DND-41 (cell line): ENCODE results near the gene ALDH3B2.

Experiments used
- ATAC-seq: fragments of 200-7000 bp; cut with Tn5 transposase; 3 replicates; pipeline ENCODE4 v1.9.1; 2021; ENCODE audit warnings: low read depth; ENCODE audit not compliant: insufficient read depth
- DNase-seq: peaks from one replicate; pipeline ENCODE4 v3.0.0-alpha.2; 2020
- H2AFZ ChIP-seq: 2 replicates; pipeline ENCODE4 v1.6.0; 2012; ENCODE audit warnings: low read depth, low read length
- H3K27ac ChIP-seq: 2 replicates; pipeline ENCODE4 v1.5.1; 2012; ENCODE audit warnings: low read length, inconsistent platforms
- H3K27me3 ChIP-seq: fragments of 200-600 bp; sonication (generic); 2 replicates; pipeline ENCODE4 v1.6.0; 2012; ENCODE audit warnings: low read length, mild to moderate bottlenecking, inconsistent platforms; ENCODE audit not compliant: insufficient read depth, poor library complexity
- H3K36me3 ChIP-seq: 2 replicates; pipeline ENCODE4 v1.5.1; 2012; ENCODE audit warnings: low read length, inconsistent platforms; ENCODE audit not compliant: insufficient read depth
- H3K4me1 ChIP-seq: 2 replicates; pipeline ENCODE4 v1.5.1; 2012; ENCODE audit warnings: mild to moderate bottlenecking, low read length; ENCODE audit not compliant: insufficient read depth
- H3K4me2 ChIP-seq: 2 replicates; pipeline ENCODE4 v1.6.0; 2012; ENCODE audit warnings: mild to moderate bottlenecking, moderate library complexity, low read length, inconsistent platforms; ENCODE audit not compliant: insufficient read depth
- H3K4me3 ChIP-seq, 2 experiments: fragments of 200-600 bp in 1 of 2; shearing (Covaris generic) in 1 of 2; 2 replicates each; pipeline ENCODE4 v1.5.1; 2012 to 2016; ENCODE audit warnings: inconsistent platforms in 2 of 2, low read length in 2 of 2, mild to moderate bottlenecking in 2 of 2, low read depth in 1 of 2, moderate library complexity in 1 of 2
- H3K79me2 ChIP-seq: 2 replicates; pipeline ENCODE4 v1.6.0; 2012; ENCODE audit warnings: low read length, inconsistent platforms; ENCODE audit not compliant: insufficient read depth
- H3K9ac ChIP-seq: 2 replicates; pipeline ENCODE4 v1.6.0; 2012; ENCODE audit warnings: low read depth, mild to moderate bottlenecking, inconsistent platforms, low read length, moderate library complexity
- H3K9me3 ChIP-seq: 2 replicates; pipeline ENCODE4 v1.5.1; 2012; ENCODE audit warnings: low read length, moderate library complexity, mild to moderate bottlenecking, inconsistent platforms; ENCODE audit not compliant: insufficient read depth, severe bottlenecking
- H4K20me1 ChIP-seq: 2 replicates; pipeline ENCODE4 v1.6.0; 2012; ENCODE audit warnings: low read length; ENCODE audit not compliant: insufficient read depth
- CTCF ChIP-seq: IDR thresholded peaks from 2 replicates; pipeline ENCODE4 v1.5.1; 2012; ENCODE audit warnings: borderline replicate concordance, low read length, moderate library complexity, mild to moderate bottlenecking; ENCODE audit not compliant: poor library complexity, severe bottlenecking; ENCODE audit errors: extremely low read depth
- EZH2 ChIP-seq: IDR thresholded peaks from 3 replicates; pipeline ENCODE4 v1.6.1; 2012; ENCODE audit warnings: borderline replicate concordance, low read depth, mild to moderate bottlenecking, moderate library complexity, low read length, inconsistent platforms; ENCODE audit not compliant: severe bottlenecking

Gene ALDH3B2

GRCh38 chr11:67680696-67681470 is 6.5 kb upstream of the ALDH3B2 start:
- no peaks in the 10 kb centered on the region for H3K79me2 ChIP-seq
- H4K20me1 ChIP-seq, result no peaks in the 10 kb centered on the region
- H3K9me3 ChIP-seq, result peaks cover 27% of the 10 kb centered on the region
- H2AFZ ChIP-seq, result 0 out of 2 replicates have a peak overlapping the region, but pooled peaks have one; percentile 2
- H3K4me2 ChIP-seq, result no peak overlapping the region
- H3K9ac ChIP-seq, result peak overlapping the region; percentile 3; the same call in 1 of the 2 replicates
- H3K4me1 ChIP-seq, result peaks cover 54% of the 10 kb centered on the region
- H3K4me3 ChIP-seq, result peak overlapping the region in 1 of 2 experiments; percentile 16; a peak in 2 of 4 replicates
- ATAC-seq (peak; percentile 51), DNase-seq (peak; percentile 61)
- no peak for TF ChIP-seq EZH2
- TF ChIP-seq CTCF, result no peak
- H3K36me3 ChIP-seq, result no peaks in the 10 kb centered on the region
- H3K27ac ChIP-seq, result peak overlapping the region; percentile 78
- no peaks in the 10 kb centered on the region for H3K27me3 ChIP-seq

- DNase-seq (peak; percentile 2), ATAC-seq (no peak)
- H3K9ac ChIP-seq, result no peak overlapping the region
- H3K27ac ChIP-seq, result peak overlapping the region; percentile 34
- H3K4me2 ChIP-seq, result no peak overlapping the region
- H3K4me1 ChIP-seq, result peaks cover 14% of the 10 kb centered on the region
- no peaks in the 10 kb centered on the region for H3K36me3 ChIP-seq
- TF ChIP-seq EZH2 (no peak), CTCF (no peak)
- peaks cover 2% of the 10 kb centered on the region; the same call in 1 of the 2 replicates for H3K79me2 ChIP-seq
- peaks cover 15% of the 10 kb centered on the region for H3K9me3 ChIP-seq
- H4K20me1 ChIP-seq, result no peaks in the 10 kb centered on the region
- H3K27me3 ChIP-seq, result no peaks in the 10 kb centered on the region
- H3K4me3 ChIP-seq, result no peak overlapping the region
- no peak overlapping the region for H2AFZ ChIP-seq
Measured at GRCh38 chr11:67675058-67675747, 780 bp upstream of the ALDH3B2 start.

GRCh38 chr11:67673902-67674301 is 521 bp downstream of the ALDH3B2 start:
- H3K79me2 ChIP-seq, result peaks cover 12% of the 10 kb centered on the region
- DNase-seq, result no peak
- no peaks in the 10 kb centered on the region for H3K27me3 ChIP-seq
- peaks cover 13% of the 10 kb centered on the region for H3K9me3 ChIP-seq
- H3K4me1 ChIP-seq, result peaks cover 27% of the 10 kb centered on the region
- no peaks in the 10 kb centered on the region for H3K36me3 ChIP-seq
- H2AFZ ChIP-seq, result no peak overlapping the region
- TF ChIP-seq CTCF (no peak), EZH2 (no peak)
- H3K27ac ChIP-seq, result peak overlapping the region; percentile 50; the same call in 1 of the 2 replicates
- H4K20me1 ChIP-seq, result no peaks in the 10 kb centered on the region
- no peak for ATAC-seq
- H3K4me3 ChIP-seq, result no peak overlapping the region
- no peak overlapping the region for H3K4me2 ChIP-seq
- H3K9ac ChIP-seq, result no peak overlapping the region
